H1 (cell line): Measurements from ENCODE around the gene TCAP. TPM values are rescaled to one million over a fixed set of nuclear protein-coding genes. Genes with fewer than 3 reads are reported as not detected.

Experiments used
- ASH2L ChIP-seq: fragments of 200-600, 300-600 bp; sonication (generic); IDR thresholded peaks from one replicate; pipeline ENCODE4 v1.7.1; 2017; ENCODE audit warnings: low read length
- BCL11A ChIP-seq, 2 experiments: IDR thresholded peaks; one replicate each; pipeline ENCODE4 v1.6.1; 2011; ENCODE audit warnings: low read depth in 2 of 2, low read length in 2 of 2, mild to moderate bottlenecking in 2 of 2
- CBX5 ChIP-seq: fragments of 300-800, 300-1000 bp; sonication (generic); IDR thresholded peaks from 2 replicates; pipeline ENCODE4 v1.7.1; 2016; ENCODE audit warnings: antibody characterized with exemption, low read length, low read depth
- CHD2 ChIP-seq: IDR thresholded peaks from 2 replicates; pipeline ENCODE4 v1.6.1; 2012; ENCODE audit warnings: low read length, improper control_type of control experiment
- E2F6 ChIP-seq: IDR thresholded peaks from 2 replicates; pipeline ENCODE4 v1.6.1; 2012; ENCODE audit warnings: inconsistent platforms
- EP300 ChIP-seq, 2 experiments: IDR thresholded peaks; 1 replicate in 1 of 2; 2 replicates in 1 of 2; pipeline ENCODE4 v1.6.1; 2011 to 2012; ENCODE audit warnings: low read depth in 2 of 2, low read length in 2 of 2, mild to moderate bottlenecking in 2 of 2, borderline replicate concordance in 1 of 2, inconsistent platforms in 1 of 2, moderate library complexity in 1 of 2
- GTF2F1 ChIP-seq: IDR thresholded peaks from 2 replicates; pipeline ENCODE4 v1.6.1; 2012; ENCODE audit warnings: low read depth, low read length, improper control_type of control experiment, borderline replicate concordance
- HDAC2 ChIP-seq, 2 experiments: fragments of 300-600 bp in 1 of 2; sonication (generic) in 1 of 2; IDR thresholded peaks; 2 replicates each; pipeline ENCODE4 v1.6.1; 2011 to 2012; ENCODE audit warnings: low read depth in 2 of 2, low read length in 2 of 2, mild to moderate bottlenecking in 2 of 2, moderate library complexity in 2 of 2, borderline replicate concordance in 1 of 2, inconsistent platforms in 1 of 2
- JUN ChIP-seq: IDR thresholded peaks from 2 replicates; pipeline ENCODE4 v1.6.1; 2011; ENCODE audit warnings: low read depth, mild to moderate bottlenecking, improper control_type of control experiment, low read length
- KDM1A ChIP-seq: fragments of 200-600, 300-600 bp; sonication (generic); IDR thresholded peaks from 2 replicates; pipeline ENCODE4 v1.7.1; 2016; ENCODE audit warnings: mild to moderate bottlenecking, low read length, borderline replicate concordance
- MAFK ChIP-seq: IDR thresholded peaks from 2 replicates; pipeline ENCODE4 v1.6.1; 2012; ENCODE audit warnings: low read depth, mild to moderate bottlenecking, improper control_type of control experiment, low read length
- RAD21 ChIP-seq, 2 experiments: IDR thresholded peaks in 1 of 2; conservative IDR thresholded peaks in 1 of 2; 2 replicates each; pipeline ENCODE4 v1.6.1; 2011; ENCODE audit warnings: low read depth in 2 of 2, low read length in 2 of 2, improper control_type of control experiment in 1 of 2, inconsistent platforms in 1 of 2, mild to moderate bottlenecking in 1 of 2, moderate library complexity in 1 of 2
- SAP30 ChIP-seq: fragments of 300-600 bp; sonication (generic); IDR thresholded peaks from 2 replicates; pipeline ENCODE4 v1.7.1; 2012; ENCODE audit warnings: low read length, moderate library complexity, mild to moderate bottlenecking, inconsistent platforms; ENCODE audit not compliant: insufficient read depth, insufficient replicate concordance
- SRF ChIP-seq: IDR thresholded peaks from 2 replicates; pipeline ENCODE4 v1.6.1; 2011; ENCODE audit warnings: mild to moderate bottlenecking, low read depth, low read length, moderate library complexity
- TAF7 ChIP-seq: optimal IDR thresholded peaks from 2 replicates; pipeline ENCODE3; 2011; ENCODE audit warnings: low read depth, mild to moderate bottlenecking, inconsistent platforms, low read length, moderate library complexity, borderline replicate concordance
- TBP ChIP-seq: IDR thresholded peaks from 2 replicates; pipeline ENCODE4 v1.6.1; 2011; ENCODE audit warnings: low read depth, low read length, improper control_type of control experiment
- TEAD4 ChIP-seq: IDR thresholded peaks from 2 replicates; pipeline ENCODE4 v1.6.1; 2012; ENCODE audit warnings: low read depth, low read length, inconsistent platforms, mixed read lengths
- USF2 ChIP-seq: IDR thresholded peaks from 2 replicates; pipeline ENCODE4 v1.6.1; 2011; ENCODE audit warnings: low read length, improper control_type of control experiment
- ZNF274 ChIP-seq: IDR thresholded peaks from 2 replicates; pipeline ENCODE4 v1.7.0; 2012; ENCODE audit warnings: low read length, borderline replicate concordance; ENCODE audit errors: extremely low read depth
- polyA plus RNA-seq, 7 experiments: library from polyadenylated mRNA; depleted of rRNA in 3 of 7; stranded (reverse) in 5 of 7; unstranded in 2 of 7; fragments of >200 nt in 5 of 7; fragments of 200-250 nt in 2 of 7; gene quantifications; 1 replicate in 5 of 7; 2 replicates in 1 of 7; 4 replicates in 1 of 7; pipeline versions ENCODE4 v1.2.1 to v1.2.3, GENCODE V29; 2011 to 2013; ENCODE audit warnings: missing spikeins in 2 of 7, mixed read lengths in 2 of 7
- total RNA-seq: library from RNA; stranded (reverse); fragmentation: NEBNext Ultra II Directional; extraction: Animal tissue kit (Norgen Biotek cat#: 25700); gene quantifications from 2 replicates; pipeline ENCODE4 v1.2.1, GENCODE V29; 2021
- TF ChIP-seq, protein P1 (sequence below): IDR thresholded peaks from 2 replicates; pipeline ENCODE4 v1.6.1; 2012; ENCODE audit warnings: inconsistent platforms

Gene TCAP
- total and polyA plus RNA-seq, 2 of the 8 experiments (the other 6 are each of a cell fraction or from before 2014, with no cell fraction given): 0.82 to 1.4 TPM

GRCh38 chr17:39636927-39637736 is 28.0 kb upstream of the TCAP start, which contains the start of gene STARD3 (continued):
- TF ChIP-seq HDAC2 (IDR thresholded peaks at IDR 0.05; ENCODE audit: borderline replicate concordance in 1 of 2, low read depth in 2 of 2, low read length in 2 of 2) (peak in 1 of 2 experiments; percentile 46; a peak in 1 of 4 replicates), BCL11A (IDR thresholded peaks at IDR 0.05; ENCODE audit: low read depth in 2 of 2, low read length in 2 of 2) (no peak), SAP30 (peak; percentile 88), ASH2L (peak; percentile 94), E2F6 (peak; percentile 69; the same call in 1 of the 2 replicates), JUN (no peak), GTF2F1 (no peak), TAF7 (peak; percentile 27), TBP (no peak), SRF (no peak), KDM1A (no peak), CBX5 (no peak), MAFK (no peak), ZNF274 (no peak), USF2 (no peak), CHD2 (no peak), RAD21 (IDR thresholded peaks at IDR 0.05 in 1 of 2, conservative IDR thresholded peaks at IDR 0.05 in 1 of 2; ENCODE audit: low read depth in 2 of 2, low read length in 2 of 2) (0 out of 4 replicates have a peak, but pooled peaks of 1 of the 2 experiments have one; percentile 6), TEAD4 (no peak), EP300 (IDR thresholded peaks at IDR 0.05; ENCODE audit: borderline replicate concordance in 1 of 2, low read depth in 2 of 2, low read length in 2 of 2) (0 out of 3 replicates have a peak, but pooled peaks of 1 of the 2 experiments have one; percentile 22)
- TF ChIP-seq, protein P1, sequence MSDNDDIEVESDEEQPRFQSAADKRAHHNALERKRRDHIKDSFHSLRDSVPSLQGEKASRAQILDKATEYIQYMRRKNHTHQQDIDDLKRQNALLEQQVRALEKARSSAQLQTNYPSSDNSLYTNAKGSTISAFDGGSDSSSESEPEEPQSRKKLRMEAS: peak; percentile 77
